CD4-positive, alpha-beta T cell treated with Interleukin-17A for 4 hours (primary cell): ENCODE data around the gene HYKK.
"Not testable (repeated sequence)": the region's sequence is repeated elsewhere in the genome, so short reads cannot be mapped to it uniquely, and the experiment has no call there.

ENCODE experiments used
- DNase-seq: peaks from one replicate; pipeline ENCODE4 v3.0.0-alpha.2; 2020; ENCODE audit warnings: mixed read lengths

The HYKK gene

GRCh38 chr15:78506971-78507830 lies at the start of gene HYKK:
TSS of gene HYKK (plus strand) at chr15:78507577. CDS start at chr15:78513089, 5,512 bp downstream.
- peak; percentile 89 for DNase-seq

- no peak for DNase-seq
These were observed 46.6 kb upstream of the HYKK start for GRCh38 chr15:78460737-78461136.

GRCh38 chr15:78461171-78461888 lies 46.0 kb upstream of the HYKK start:
- peak; percentile 25 for DNase-seq

GRCh38 chr15:78469031-78469430 lies 38.3 kb upstream of the HYKK start:
- no peak for DNase-seq

- no peak for DNase-seq
These were observed 30.1 kb upstream of the HYKK start for GRCh38 chr15:78477295-78477694.

- DNase-seq: no peak
These were observed 27.7 kb upstream of the HYKK start for GRCh38 chr15:78479650-78480049.

- DNase-seq: no peak
These were observed 25.5 kb upstream of the HYKK start for GRCh38 chr15:78481917-78482316.

GRCh38 chr15:78492872-78493271 lies 14.5 kb upstream of the HYKK start:
- DNase-seq: no peak

- DNase-seq: no peak
These were observed 5.5 kb upstream of the HYKK start for GRCh38 chr15:78501857-78502256.

- no peak for DNase-seq
These were observed 4.7 kb upstream of the HYKK start for GRCh38 chr15:78502641-78503040.

GRCh38 chr15:78507831-78508160 lies 419 bp downstream of the HYKK start:
- DNase-seq: no peak

- no peak for DNase-seq
These were observed 895 bp downstream of the HYKK start for GRCh38 chr15:78508272-78508671.

GRCh38 chr15:78509726-78510312 lies 2.4 kb downstream of the HYKK start:
- no peak for DNase-seq

- not testable (repeated sequence) for DNase-seq
These were observed 12.7 kb downstream of the HYKK start for GRCh38 chr15:78520035-78520434.

- no peak for DNase-seq
These were observed 16.9 kb downstream of the HYKK start for GRCh38 chr15:78524230-78524629.

GRCh38 chr15:78527325-78527724 lies 19.9 kb downstream of the HYKK start:
- DNase-seq: no peak

GRCh38 chr15:78533331-78533730 lies 26.0 kb downstream of the HYKK start:
- DNase-seq: no peak

GRCh38 chr15:78536134-78536533 lies 28.8 kb downstream of the HYKK start:
- no peak for DNase-seq

GRCh38 chr15:78537266-78537905 lies 30.0 kb downstream of the HYKK start:
- no peak for DNase-seq

GRCh38 chr15:78538358-78538757 lies 31.0 kb downstream of the HYKK start:
- DNase-seq: no peak

- DNase-seq: not testable (repeated sequence)
These were observed 32.2 kb downstream of the HYKK start for GRCh38 chr15:78539464-78540140.

GRCh38 chr15:78540141-78540870 lies 32.9 kb downstream of the HYKK start, which contains the start of gene PSMA4:
TSS of gene PSMA4 (plus strand) at chr15:78540444. CDS start at chr15:78541928, 1,484 bp downstream.
- DNase-seq: peak; percentile 96
